RWPE2 (cell line): ENCODE data around the gene LSM8.
A peak's percentile ranks its signal among the peaks of the same experiment; 100 is the strongest.
"Not testable (repeated sequence)": the region's sequence is repeated elsewhere in the genome, so short reads cannot be mapped to it uniquely, and the experiment has no call there.

Experiments used
- ATAC-seq: fragments of 200-7000 bp; cut with Tn5 transposase; 3 replicates; pipeline ENCODE4 v1.9.1; 2021; ENCODE audit warnings: low read depth
- DNase-seq: peaks from one replicate; pipeline ENCODE4 v3.0.0-alpha.2; 2020; ENCODE audit warnings: low spot score
- H3K27ac ChIP-seq: fragments of 450-650 bp; 2 replicates; pipeline ENCODE4 v1.5.1; 2017; ENCODE audit warnings: mild to moderate bottlenecking; ENCODE audit not compliant: poor library complexity, severe bottlenecking
- H3K27me3 ChIP-seq: fragments of 250-450 bp; sonication (Bioruptor Pico); 2 replicates; pipeline ENCODE4 v1.5.1; 2021; ENCODE audit warnings: mild to moderate bottlenecking, moderate library complexity; ENCODE audit not compliant: insufficient read depth, poor library complexity, severe bottlenecking
- H3K36me3 ChIP-seq: fragments of 250-450 bp; sonication (Bioruptor Pico); 2 replicates; pipeline ENCODE4 v1.5.1; 2020; ENCODE audit warnings: low read depth, mild to moderate bottlenecking, moderate library complexity
- H3K4me1 ChIP-seq: fragments of 250-450 bp; sonication (Bioruptor Pico); 2 replicates; pipeline ENCODE4 v1.5.1; 2021; ENCODE audit warnings: mild to moderate bottlenecking, moderate library complexity; ENCODE audit not compliant: insufficient read depth, poor library complexity, severe bottlenecking
- H3K4me3 ChIP-seq: fragments of 250-450 bp; sonication (Bioruptor Pico); 2 replicates; pipeline ENCODE4 v1.5.1; 2021; ENCODE audit warnings: mild to moderate bottlenecking, moderate library complexity; ENCODE audit not compliant: severe bottlenecking
- H3K9me3 ChIP-seq: fragments of 250-450 bp; sonication (Bioruptor Pico); 2 replicates; pipeline ENCODE4 v1.5.1; 2021; ENCODE audit warnings: mild to moderate bottlenecking, moderate library complexity; ENCODE audit not compliant: severe bottlenecking
- TF ChIP-seq, protein P1 (sequence below): fragments of 450-650 bp; IDR thresholded peaks from one replicate; pipeline ENCODE4 v1.5.1; 2017; ENCODE audit warnings: mild to moderate bottlenecking, moderate library complexity; ENCODE audit not compliant: poor library complexity, severe bottlenecking

LSM8 gene

DNA sequence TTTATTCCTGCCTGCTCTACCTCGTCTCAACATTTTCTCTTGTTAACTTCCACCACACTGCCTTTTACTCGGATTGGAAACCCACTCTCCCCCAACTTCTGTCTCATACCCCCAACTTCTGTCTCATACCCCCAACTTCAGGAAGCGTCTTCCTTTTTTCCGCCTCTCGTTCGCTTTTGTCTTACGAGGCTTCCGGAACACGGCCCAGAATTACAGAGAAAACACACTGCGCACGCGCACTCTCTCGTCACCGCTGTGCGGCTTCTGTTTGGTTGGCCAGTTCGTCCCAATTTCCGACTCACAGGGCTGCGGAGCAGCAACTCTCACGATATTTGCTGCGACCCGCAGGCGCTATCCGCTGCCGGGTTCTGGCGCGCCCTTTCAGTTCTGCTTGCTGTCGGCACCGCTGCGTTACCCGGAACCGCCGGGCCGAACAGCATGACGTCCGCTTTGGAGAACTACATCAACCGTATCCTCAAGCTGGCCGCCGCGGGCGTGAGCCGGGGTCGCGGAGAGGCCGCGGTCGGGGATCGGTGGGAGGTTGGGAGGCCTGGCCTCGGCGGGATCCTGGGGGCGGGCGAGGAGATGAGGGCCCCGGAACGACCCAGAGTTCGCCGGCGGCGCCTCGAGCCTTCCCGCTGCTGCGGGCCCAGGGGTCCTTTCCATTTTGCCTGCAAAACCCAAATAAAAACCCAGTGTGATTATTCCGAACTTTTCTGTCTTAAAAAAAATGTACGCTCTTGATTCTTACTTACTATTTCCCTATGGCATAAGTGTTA lies at the start of gene LSM8:
Gene LSM8, plus strand, starts transcription at position 379 of the 779 bp plus-strand sequence. Its CDS starts 60 bp downstream, at position 439.
- peak within 1 kb of the TSS; percentile 47 for H3K27ac ChIP-seq
- H3K4me1 ChIP-seq: peaks cover 20% of the 10 kb centered on the region
- TF ChIP-seq, protein P1, sequence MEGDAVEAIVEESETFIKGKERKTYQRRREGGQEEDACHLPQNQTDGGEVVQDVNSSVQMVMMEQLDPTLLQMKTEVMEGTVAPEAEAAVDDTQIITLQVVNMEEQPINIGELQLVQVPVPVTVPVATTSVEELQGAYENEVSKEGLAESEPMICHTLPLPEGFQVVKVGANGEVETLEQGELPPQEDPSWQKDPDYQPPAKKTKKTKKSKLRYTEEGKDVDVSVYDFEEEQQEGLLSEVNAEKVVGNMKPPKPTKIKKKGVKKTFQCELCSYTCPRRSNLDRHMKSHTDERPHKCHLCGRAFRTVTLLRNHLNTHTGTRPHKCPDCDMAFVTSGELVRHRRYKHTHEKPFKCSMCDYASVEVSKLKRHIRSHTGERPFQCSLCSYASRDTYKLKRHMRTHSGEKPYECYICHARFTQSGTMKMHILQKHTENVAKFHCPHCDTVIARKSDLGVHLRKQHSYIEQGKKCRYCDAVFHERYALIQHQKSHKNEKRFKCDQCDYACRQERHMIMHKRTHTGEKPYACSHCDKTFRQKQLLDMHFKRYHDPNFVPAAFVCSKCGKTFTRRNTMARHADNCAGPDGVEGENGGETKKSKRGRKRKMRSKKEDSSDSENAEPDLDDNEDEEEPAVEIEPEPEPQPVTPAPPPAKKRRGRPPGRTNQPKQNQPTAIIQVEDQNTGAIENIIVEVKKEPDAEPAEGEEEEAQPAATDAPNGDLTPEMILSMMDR: no peak
- peaks cover 3% of the 10 kb centered on the region for H3K9me3 ChIP-seq
- peak; percentile 98 for ATAC-seq
- H3K27me3 ChIP-seq: no peaks in the 10 kb centered on the region
- peak within 1 kb of the TSS; percentile 97 for H3K4me3 ChIP-seq
- peaks cover 36% of the 10 kb centered on the region for H3K36me3 ChIP-seq
- DNase-seq: peak; percentile 94

DNA sequence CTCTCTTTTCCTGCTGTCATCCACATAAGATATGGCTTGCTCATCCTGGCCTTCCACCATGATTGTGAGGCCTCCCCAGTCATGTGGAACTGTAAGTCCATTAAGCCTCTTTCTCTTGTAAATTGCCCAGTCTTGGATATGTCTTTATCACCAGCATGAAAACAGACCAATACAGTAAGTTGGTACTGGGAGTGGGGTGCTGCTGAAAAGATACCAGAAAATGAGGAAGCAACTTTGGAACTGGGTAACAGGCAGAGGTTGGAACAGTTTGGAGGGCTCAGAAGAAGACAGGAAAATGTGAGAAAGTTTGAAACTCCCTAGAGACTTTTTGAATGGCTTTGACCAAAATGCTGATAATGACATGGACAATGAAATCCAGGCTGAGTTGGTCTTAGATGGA lies 49.5 kb upstream of the LSM8 start:
- H3K9me3 ChIP-seq, ATAC-seq, H3K27ac ChIP-seq, H3K36me3 ChIP-seq, DNase-seq, H3K4me3 ChIP-seq, H3K27me3 ChIP-seq, H3K4me1 ChIP-seq: not testable (repeated sequence)

DNA sequence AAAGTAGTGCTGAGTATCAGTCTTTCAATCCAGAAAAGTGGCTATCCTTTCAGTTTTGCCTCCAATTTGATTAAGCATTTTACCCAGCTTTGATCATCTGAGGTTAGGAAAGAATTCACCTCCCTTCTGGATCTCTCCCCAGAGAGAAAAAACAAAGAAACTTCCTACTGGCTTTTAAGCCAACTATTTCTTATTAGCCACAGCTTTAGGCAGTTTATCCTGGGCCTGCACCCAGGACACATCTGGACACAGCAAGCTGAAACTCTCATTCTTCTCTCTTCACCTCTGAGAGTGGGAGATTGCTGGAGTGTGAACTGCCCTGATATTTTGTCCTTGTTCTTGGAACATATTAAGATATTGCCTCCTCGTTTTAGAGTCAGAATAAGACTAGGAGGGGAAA lies 43.5 kb upstream of the LSM8 start:
- no peaks in the 10 kb centered on the region for H3K9me3 ChIP-seq

DNA sequence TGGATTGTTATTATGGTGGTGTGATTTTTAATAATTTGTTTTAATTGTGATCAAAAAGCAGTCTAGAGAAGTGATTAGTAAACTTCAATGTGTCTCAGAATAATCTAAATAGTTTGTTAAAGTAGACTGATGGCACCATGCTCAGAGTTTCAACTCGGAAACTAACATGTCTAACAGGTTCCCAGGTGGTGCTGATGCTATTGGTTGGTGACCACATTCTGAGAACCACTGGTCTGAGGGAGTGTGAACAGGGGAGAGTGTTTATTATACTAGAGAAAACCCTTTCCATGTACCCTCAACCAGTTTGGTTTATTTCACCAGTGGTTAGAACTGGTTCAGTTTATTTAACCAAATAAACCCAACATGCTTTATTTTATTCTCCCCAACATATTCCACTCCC lies 42.0 kb upstream of the LSM8 start:
- H3K36me3 ChIP-seq: no peaks in the 10 kb centered on the region
- no peaks in the 10 kb centered on the region for H3K9me3 ChIP-seq
- H3K4me3 ChIP-seq: no peak overlapping the region
- ATAC-seq (no peak), DNase-seq (no peak)
- no peak overlapping the region for H3K27ac ChIP-seq
- TF ChIP-seq, protein P1: no peak
- H3K27me3 ChIP-seq: no peaks in the 10 kb centered on the region
- no peaks in the 10 kb centered on the region for H3K4me1 ChIP-seq

More for the DNA sequence above, 43.5 kb upstream of the LSM8 start:
- no peaks in the 10 kb centered on the region for H3K4me1 ChIP-seq
- H3K27me3 ChIP-seq: no peaks in the 10 kb centered on the region
- DNase-seq: no peak
- H3K27ac ChIP-seq: no peak overlapping the region
- no peak for ATAC-seq
- TF ChIP-seq, protein P1: no peak
- no peaks in the 10 kb centered on the region for H3K36me3 ChIP-seq
- no peak overlapping the region for H3K4me3 ChIP-seq

DNA sequence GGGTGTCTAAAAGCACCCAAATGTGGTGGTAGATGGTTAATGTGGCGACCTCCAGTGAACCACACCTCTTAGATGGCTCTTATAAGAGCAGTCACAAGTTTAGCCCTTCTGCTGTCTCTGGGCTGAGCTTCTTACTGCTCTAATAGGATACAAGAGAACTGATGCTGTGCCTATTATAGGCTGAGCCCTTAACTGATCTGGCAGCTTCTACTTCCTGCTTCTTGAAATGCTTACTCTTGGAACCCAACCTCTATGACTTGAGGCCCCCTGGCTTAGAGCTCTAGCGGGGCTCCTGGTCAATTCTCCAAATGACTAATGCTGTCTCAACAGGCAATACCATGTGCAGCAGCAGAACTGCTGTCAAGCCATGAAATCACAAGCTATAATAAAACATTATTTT lies 35.0 kb upstream of the LSM8 start:
- no peak for ATAC-seq
- Histone ChIP-seq H3K36me3 (no peaks in the 10 kb centered on the region), H3K9me3 (no peaks in the 10 kb centered on the region), H3K4me1 (no peaks in the 10 kb centered on the region), H3K27ac (no peak overlapping the region), H3K27me3 (no peaks in the 10 kb centered on the region), H3K4me3 (no peak overlapping the region)
- TF ChIP-seq, protein P1: no peak
- no peak for DNase-seq
